Type B pancreatic cell (in vitro differentiated cells): ENCODE measurements around the gene PIWIL4. TPM values are rescaled to one million over a fixed set of nuclear protein-coding genes. Genes with fewer than 3 reads are reported as not detected.

Experiments used
- DNase-seq: peaks from one replicate; pipeline ENCODE4 v3.0.0; 2021; ENCODE audit warnings: mixed read lengths; ENCODE audit not compliant: unreplicated experiment; ENCODE audit errors: extremely low spot score
- H3K27ac Mint-ChIP-seq: 2 replicates; pipeline ENCODE4 v1.8.0; 2021; ENCODE audit warnings: mild to moderate bottlenecking, mixed read lengths
- H3K27me3 Mint-ChIP-seq: 2 replicates; pipeline ENCODE4 v1.8.0; 2021; ENCODE audit warnings: mixed read lengths
- H3K36me3 Mint-ChIP-seq: 2 replicates; pipeline ENCODE4 v1.8.0; 2021; ENCODE audit warnings: mixed read lengths
- H3K4me1 Mint-ChIP-seq: one replicate; pipeline ENCODE4 v1.8.0; 2021; ENCODE audit warnings: mixed read lengths; ENCODE audit not compliant: unreplicated experiment
- H3K4me3 Mint-ChIP-seq: 2 replicates; pipeline ENCODE4 v1.8.0; 2021; ENCODE audit warnings: mild to moderate bottlenecking, mixed read lengths
- H3K9me3 Mint-ChIP-seq: 2 replicates; pipeline ENCODE4 v1.8.0; 2021; ENCODE audit warnings: mixed read lengths
- CTCF ChIP-seq: fragments of 200-600 bp; sonication (generic); conservative IDR thresholded peaks from 2 replicates; pipeline ENCODE4 v1.5.0; 2021; ENCODE audit warnings: antibody characterized with exemption, mild to moderate bottlenecking
- total RNA-seq: library from RNA; stranded (reverse); gene quantifications from 2 replicates; pipeline ENCODE4 v1.2.1, GENCODE V29; 2021; ENCODE audit warnings: low replicate concordance

PIWIL4 gene
- total RNA-seq, 1 donor from 2014 or later = 4.2 TPM

DNA sequence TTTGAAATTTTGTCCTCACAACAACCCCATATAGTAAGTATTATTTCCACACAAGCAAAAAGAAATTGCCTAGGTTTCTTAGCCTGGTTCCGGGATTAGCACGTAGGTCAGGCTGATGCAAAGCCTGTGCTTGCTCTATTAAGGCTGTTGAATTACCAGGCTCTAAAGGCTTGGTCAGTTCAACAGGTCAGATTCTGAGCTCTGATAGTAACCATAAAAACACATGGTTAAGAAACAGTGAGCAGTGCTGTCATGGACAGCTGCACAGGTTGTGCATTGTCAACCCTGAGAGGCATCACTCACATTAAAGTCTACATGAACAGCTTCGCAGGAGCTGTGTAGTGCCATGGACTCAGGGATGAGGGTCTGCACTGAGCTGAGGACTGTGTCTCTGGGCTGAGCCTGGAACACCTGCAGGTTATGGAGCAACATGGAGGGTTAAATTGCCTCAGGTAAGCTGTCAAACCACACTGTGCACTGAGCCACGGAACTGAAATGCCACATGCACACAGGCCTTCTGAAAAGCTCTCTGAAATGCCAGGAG, 98.0 kb downstream of the PIWIL4 start:
- Mint-ChIP-seq H3K27me3 (peaks cover 5% of the 10 kb centered on the region), H3K27ac (no peak overlapping the region), H3K36me3 (no peaks in the 10 kb centered on the region), H3K4me1 (no peaks in the 10 kb centered on the region), H3K4me3 (no peak overlapping the region), H3K9me3 (peaks cover 17% of the 10 kb centered on the region)
- TF ChIP-seq CTCF = no peak
- no peak for DNase-seq

- H3K36me3 Mint-ChIP-seq = no peaks in the 10 kb centered on the region
- H3K27me3 Mint-ChIP-seq = no peaks in the 10 kb centered on the region
- DNase-seq = no peak
- no peak overlapping the region for H3K27ac Mint-ChIP-seq
- H3K4me3 Mint-ChIP-seq = no peak overlapping the region
- no peaks in the 10 kb centered on the region for H3K4me1 Mint-ChIP-seq
- H3K9me3 Mint-ChIP-seq = peaks cover 12% of the 10 kb centered on the region
- no peak for TF ChIP-seq CTCF
These were observed 99.9 kb downstream of the PIWIL4 start for GRCh38 chr11:94666792-94667721.

GRCh38 chr11:94668212-94668793, 101.1 kb downstream of the PIWIL4 start:
- H3K4me1 Mint-ChIP-seq = no peaks in the 10 kb centered on the region
- peaks cover 8% of the 10 kb centered on the region for H3K9me3 Mint-ChIP-seq
- H3K27me3 Mint-ChIP-seq = no peaks in the 10 kb centered on the region
- no peaks in the 10 kb centered on the region for H3K36me3 Mint-ChIP-seq
- TF ChIP-seq CTCF = no peak
- no peak for DNase-seq
- no peak overlapping the region for H3K27ac Mint-ChIP-seq
- no peak overlapping the region for H3K4me3 Mint-ChIP-seq

GRCh38 chr11:94669023-94669422, 101.9 kb downstream of the PIWIL4 start:
- H3K4me1 Mint-ChIP-seq = no peaks in the 10 kb centered on the region
- H3K27ac Mint-ChIP-seq = no peak overlapping the region
- H3K27me3 Mint-ChIP-seq = no peaks in the 10 kb centered on the region
- H3K4me3 Mint-ChIP-seq = no peak overlapping the region
- TF ChIP-seq CTCF = no peak
- H3K36me3 Mint-ChIP-seq = no peaks in the 10 kb centered on the region
- H3K9me3 Mint-ChIP-seq = peaks cover 7% of the 10 kb centered on the region
- no peak for DNase-seq

Other genes starting within 250 kb of the PIWIL4 start
- gene GPR83, start 165.9 kb upstream of the PIWIL4 start, total RNA-seq = 0.36 and 0.43 TPM in 2 replicates
- 22.6 and 37.6 TPM in 2 replicates for gene MRE11, start 73.5 kb upstream of the PIWIL4 start, total RNA-seq
- gene ANKRD49, start 73.4 kb upstream of the PIWIL4 start, total RNA-seq = 15.0 and 21.7 TPM in 2 replicates
- not detected in 2 replicates for gene C11orf97, start 54.9 kb upstream of the PIWIL4 start, total RNA-seq
- gene FUT4, start 23.4 kb upstream of the PIWIL4 start, total RNA-seq = 10.4 and 40.1 TPM in 2 replicates
- 64.8 and 93.5 TPM in 2 replicates for gene AMOTL1, start 201.0 kb downstream of the PIWIL4 start, total RNA-seq